HEK293 (cell line): Measurements from ENCODE around the gene ADAMTS17.

Experiments used
- CTCF ChIA-PET: fragments of 350-600 bp; formaldehyde crosslinking; extraction: SDS; loops from one replicate; lab custom pipeline; 2021; ENCODE audit warnings: antibody characterized with exemption; lab: Yijun Ruan, JAX
- POLR2A ChIA-PET: fragments of 300-600 bp; formaldehyde crosslinking; extraction: SDS; loops from one replicate; lab custom pipeline; 2020; ENCODE audit warnings: antibody characterized with exemption, inconsistent platforms; lab: Yijun Ruan, JAX
- H3K27ac ChIP-seq: fragments of 200-500 bp; sonication (Bioruptor generic); 2 replicates; pipeline ENCODE4 v1.5.1; 2014; ENCODE audit warnings: low read depth, low read length, control low read depth, inconsistent platforms; ENCODE audit errors: extremely low read depth
- H3K36me3 ChIP-seq, 2 experiments: fragments of 200-500 bp in 1 of 2; sonication (Bioruptor generic) in 1 of 2; 1 replicate in 1 of 2; 2 replicates in 1 of 2; pipeline ENCODE4 v1.5.1; 2014 to 2017; ENCODE audit warnings: inconsistent platforms in 2 of 2, low read length in 2 of 2; ENCODE audit not compliant: control insufficient read depth in 2 of 2, insufficient read depth in 1 of 2
- H3K4me1 ChIP-seq: fragments of 200-500 bp; sonication (Bioruptor generic); 2 replicates; pipeline ENCODE4 v1.5.1; 2014; ENCODE audit warnings: mild to moderate bottlenecking, low read length, inconsistent platforms; ENCODE audit not compliant: control insufficient read depth, insufficient read depth
- H3K4me3 ChIP-seq: 2 replicates; pipeline ENCODE4 v1.5.1; 2011; ENCODE audit warnings: low read depth, mild to moderate bottlenecking, control low read depth, low read length, moderate library complexity
- H3K9me3 ChIP-seq: fragments of 200-500 bp; sonication (Bioruptor generic); 2 replicates; pipeline ENCODE4 v1.5.1; 2014; ENCODE audit warnings: low read depth, low read length, inconsistent platforms; ENCODE audit not compliant: control insufficient read depth, insufficient read depth
- ATF2 ChIP-seq: fragments of 450-650 bp; formaldehyde crosslinking; IDR thresholded peaks from 2 replicates; pipeline ENCODE4 v1.5.1; 2016; ENCODE audit warnings: missing biosample characterization, missing genetic modification characterization, low read depth
- CTCF ChIP-seq: fragments of 450-650 bp; formaldehyde crosslinking; IDR thresholded peaks from 2 replicates; pipeline ENCODE4 v1.5.1; 2016; ENCODE audit warnings: missing biosample characterization, missing genetic modification characterization
- ELK4 ChIP-seq: IDR thresholded peaks from 2 replicates; pipeline ENCODE4 v1.6.1; 2011; ENCODE audit warnings: mild to moderate bottlenecking, low read depth, low read length, borderline replicate concordance
- FEZF1 ChIP-seq: fragments of 450-650 bp; formaldehyde crosslinking; IDR thresholded peaks from 2 replicates; pipeline ENCODE4 v1.5.1; 2016; ENCODE audit warnings: missing biosample characterization, missing genetic modification characterization
- HOXC10 ChIP-seq: sonication (generic); formaldehyde crosslinking; IDR thresholded peaks from 2 replicates; pipeline ENCODE4 v1.8.1; 2023; ENCODE audit warnings: mild to moderate bottlenecking, missing genetic modification reagents
- IKZF3 ChIP-seq: fragments of 450-650 bp; IDR thresholded peaks from 2 replicates; pipeline ENCODE4 v1.5.0; 2018; ENCODE audit warnings: missing biosample characterization, mild to moderate bottlenecking, missing genetic modification characterization, moderate library complexity
- PRDM1 ChIP-seq: fragments of 450-650 bp; formaldehyde crosslinking; IDR thresholded peaks from 2 replicates; pipeline ENCODE4; 2016; ENCODE audit warnings: missing biosample characterization, missing genetic modification characterization
- RBAK ChIP-seq: fragments of 450-650 bp; formaldehyde crosslinking; IDR thresholded peaks from 2 replicates; pipeline ENCODE4 v1.5.1; 2016; ENCODE audit warnings: missing biosample characterization, missing genetic modification characterization
- SP2 ChIP-seq: fragments of 450-650 bp; formaldehyde crosslinking; IDR thresholded peaks from 2 replicates; pipeline ENCODE4 v1.5.1; 2016; ENCODE audit warnings: missing biosample characterization, missing genetic modification characterization
- TRIM28 ChIP-seq: IDR thresholded peaks from 2 replicates; pipeline ENCODE4 v1.6.1; 2011; ENCODE audit warnings: low read length, control low read depth, borderline replicate concordance
- WT1 ChIP-seq: fragments of 450-650 bp; formaldehyde crosslinking; IDR thresholded peaks from 2 replicates; pipeline ENCODE4 v1.5.1; 2016; ENCODE audit warnings: missing biosample characterization, missing genetic modification characterization
- ZBTB17 ChIP-seq: fragments of 450-650 bp; formaldehyde crosslinking; IDR thresholded peaks from 2 replicates; pipeline ENCODE4 v1.5.1; 2016; ENCODE audit warnings: missing biosample characterization, missing genetic modification characterization
- ZBTB44 ChIP-seq: fragments of 450-650 bp; IDR thresholded peaks from 2 replicates; pipeline ENCODE4 v1.5.1; 2018; ENCODE audit warnings: missing biosample characterization, mild to moderate bottlenecking, missing genetic modification characterization
- ZBTB49 ChIP-seq: fragments of 450-650 bp; formaldehyde crosslinking; IDR thresholded peaks from 2 replicates; pipeline ENCODE4 v1.5.1; 2016; ENCODE audit warnings: missing biosample characterization, missing genetic modification characterization, low read depth
- ZBTB6 ChIP-seq: fragments of 450-650 bp; formaldehyde crosslinking; IDR thresholded peaks from 2 replicates; pipeline ENCODE4 v1.5.1; 2017; ENCODE audit warnings: missing biosample characterization, missing genetic modification characterization
- ZBTB8A ChIP-seq: fragments of 450-650 bp; formaldehyde crosslinking; IDR thresholded peaks from 2 replicates; pipeline ENCODE4 v1.5.1; 2016; ENCODE audit warnings: missing biosample characterization, missing genetic modification characterization
- ZNF132 ChIP-seq: fragments of 450-650 bp; formaldehyde crosslinking; IDR thresholded peaks from 2 replicates; pipeline ENCODE4 v1.5.1; 2017; ENCODE audit warnings: missing biosample characterization, missing genetic modification characterization, borderline replicate concordance
- ZNF146 ChIP-seq: fragments of 450-650 bp; formaldehyde crosslinking; IDR thresholded peaks from 2 replicates; pipeline ENCODE4 v1.5.1; 2016; ENCODE audit warnings: missing biosample characterization, missing genetic modification characterization
- ZNF16 ChIP-seq: fragments of 450-650 bp; formaldehyde crosslinking; IDR thresholded peaks from 2 replicates; pipeline ENCODE4 v1.5.1; 2016; ENCODE audit warnings: low read depth, missing biosample characterization, missing genetic modification characterization
- ZNF211 ChIP-seq: fragments of 450-650 bp; formaldehyde crosslinking; IDR thresholded peaks from 2 replicates; pipeline ENCODE4 v1.5.1; 2016; ENCODE audit warnings: low read depth, missing biosample characterization, missing genetic modification characterization
- ZNF473 ChIP-seq: fragments of 450-650 bp; formaldehyde crosslinking; IDR thresholded peaks from 2 replicates; pipeline ENCODE4 v1.5.1; 2017; ENCODE audit warnings: missing biosample characterization, missing genetic modification characterization
- ZNF549 ChIP-seq: fragments of 450-650 bp; IDR thresholded peaks from 2 replicates; pipeline ENCODE4 v1.5.1; 2018; ENCODE audit warnings: missing biosample characterization, missing genetic modification characterization, mild to moderate bottlenecking, inconsistent platforms, moderate library complexity
- ZNF580 ChIP-seq: fragments of 450-650 bp; formaldehyde crosslinking; IDR thresholded peaks from 2 replicates; pipeline ENCODE4 v1.5.1; 2016; ENCODE audit warnings: missing biosample characterization, missing genetic modification characterization
- ZNF621 ChIP-seq: fragments of 450-650 bp; formaldehyde crosslinking; IDR thresholded peaks from 2 replicates; pipeline ENCODE4 v1.5.1; 2017; ENCODE audit warnings: missing biosample characterization, missing genetic modification characterization
- ZNF701 ChIP-seq: fragments of 450-650 bp; formaldehyde crosslinking; IDR thresholded peaks from 2 replicates; pipeline ENCODE4 v1.5.1; 2016; ENCODE audit warnings: missing biosample characterization, missing genetic modification characterization
- ZNF747 ChIP-seq: fragments of 450-650 bp; formaldehyde crosslinking; IDR thresholded peaks from 2 replicates; pipeline ENCODE4 v1.5.1; 2016; ENCODE audit warnings: missing biosample characterization, missing genetic modification characterization
- ZNF777 ChIP-seq: fragments of 450-650 bp; formaldehyde crosslinking; IDR thresholded peaks from 2 replicates; pipeline ENCODE4 v1.5.1; 2017; ENCODE audit warnings: missing biosample characterization, missing genetic modification characterization, borderline replicate concordance
- ZSCAN30 ChIP-seq: fragments of 450-650 bp; IDR thresholded peaks from 2 replicates; pipeline ENCODE4 v1.5.1; 2018; ENCODE audit warnings: missing biosample characterization, mild to moderate bottlenecking, missing genetic modification characterization, moderate library complexity

Gene ADAMTS17

GRCh38 chr15:100338971-100339444 lies 2.8 kb downstream of the ADAMTS17 start:
- ChIA-PET POLR2A (interaction anchor here (1.6 to 2.7 kb wide), 2 partner anchors 11 to 263 kb away, joined by 5 to 9 read pairs; partner anchors contain the start of genes ASB7 and LINS1), CTCF (interaction anchor here (0.5 to 5.4 kb wide), 39 partner anchors 9 to 1817 kb away, joined by 3 to 69 read pairs (median 3); partner anchors contain the start of gene LRRC28)
- Histone ChIP-seq H3K36me3 (peaks cover 0 to 4% of the 10 kb centered on the region in 2 experiments; a peak in 1 of 3 replicates), H3K4me3 (no peak overlapping the region), H3K4me1 (peaks cover 5% of the 10 kb centered on the region; the same call in 1 of the 2 replicates), H3K9me3 (no peaks in the 10 kb centered on the region), H3K27ac (no peak overlapping the region)
- TF ChIP-seq SP2 (tag by site-specific recombination) (no peak), ZBTB8A (tag by site-specific recombination) (no peak), HOXC10 (CRISPR knock-in tag) (no peak), TRIM28 (0 out of 2 replicates have a peak, but pooled peaks have one; percentile 62), FEZF1 (tag by site-specific recombination) (no peak), PRDM1 (tag by site-specific recombination) (no peak), ZNF473 (tag by site-specific recombination) (no peak), ZNF701 (no peak), ZNF549 (tag by site-specific recombination) (no peak), ELK4 (no peak), ZBTB44 (tag by site-specific recombination) (no peak), ZNF777 (no peak), WT1 (tag by site-specific recombination) (no peak), ZNF16 (tag by site-specific recombination) (no peak), IKZF3 (tag by site-specific recombination) (no peak), CTCF (tag by site-specific recombination) (peak; percentile 50), RBAK (tag by site-specific recombination) (no peak), ZBTB17 (tag by site-specific recombination) (peak; percentile 83), ZNF621 (tag by site-specific recombination) (no peak), ZNF132 (no peak), ZSCAN30 (tag by site-specific recombination) (0 out of 2 replicates have a peak, but pooled peaks have one; percentile 37), ZNF211 (tag by site-specific recombination) (no peak), ZBTB6 (tag by site-specific recombination) (no peak), ATF2 (tag by site-specific recombination) (no peak), ZNF146 (tag by site-specific recombination) (no peak), ZNF747 (tag by site-specific recombination) (no peak), ZBTB49 (tag by site-specific recombination) (no peak), ZNF580 (tag by site-specific recombination) (no peak)
